ENCODE measurements around the gene RNF135. TPM values are rescaled to one million over a fixed set of nuclear protein-coding genes. Genes with fewer than 3 reads are reported as not detected.

Gene RNF135
- total and polyA plus RNA-seq, 10 of the 15 experiments (the other 5 are each of a cell fraction or from before 2014, with no cell fraction given): 12.7 to 28.0 (median 18.7) TPM

GRCh38 chr17:30947796-30948195 lies 23.0 kb upstream of the RNF135 start (continued):
- no peak for TF ChIP-seq CTCF (IDR thresholded peaks at IDR 0.05 in 2 of 3, conservative IDR thresholded peaks at IDR 0.05 in 1 of 3; ENCODE audit: control insufficient read depth in 2 of 3, extremely low read depth in 1 of 3, insufficient read depth in 1 of 3, low read depth in 3 of 3, low read length in 3 of 3)
- TF ChIP-seq E2F4 (IDR thresholded peaks at IDR 0.05; ENCODE audit: low read depth, low read length): no peak

GRCh38 chr17:30950189-30950588 lies 20.6 kb upstream of the RNF135 start:
- in situ Hi-C loops (cut with MboI): no loop called here
- TF ChIP-seq ETV6 (conservative IDR thresholded peaks at IDR 0.05 in 1 of 2, IDR thresholded peaks at IDR 0.05 in 1 of 2; ENCODE audit: borderline replicate concordance in 1 of 2, low read depth in 1 of 2) (no peak), STAT1 (conservative IDR thresholded peaks at IDR 0.05) (no peak), MAX (IDR thresholded peaks at IDR 0.05; ENCODE audit: low read depth, low read length) (no peak), ELK1 (IDR thresholded peaks at IDR 0.05; ENCODE audit: low read depth, low read length) (no peak), NRF1 (conservative IDR thresholded peaks at IDR 0.05; ENCODE audit: low read depth, low read length) (no peak), RAD51 (IDR thresholded peaks at IDR 0.05) (no peak), GABPA (IDR thresholded peaks at IDR 0.05; ENCODE audit: low read depth) (no peak), RELB (IDR thresholded peaks at IDR 0.05; ENCODE audit: low read depth) (no peak), PKNOX1 (IDR thresholded peaks at IDR 0.05) (no peak), USF2 (IDR thresholded peaks at IDR 0.05; ENCODE audit: borderline replicate concordance, low read depth, low read length) (no peak), PML (IDR thresholded peaks at IDR 0.05; ENCODE audit: low read length) (no peak)

More at GRCh38 chr17:30950189-30950588, 20.6 kb upstream of the RNF135 start:
- no peak overlapping the region for H3K9ac ChIP-seq (ENCODE audit: control insufficient read depth, insufficient read depth, low read length)
- no peaks in the 10 kb centered on the region for H3K36me3 ChIP-seq (ENCODE audit: control insufficient read depth in 2 of 2, insufficient read depth in 2 of 2, low read length in 1 of 2)
- ChIA-PET POLR2A (no interaction called here), RAD21 (ENCODE audit: unreplicated experiment) (no interaction called here), SMC1A (ENCODE audit: uncharacterized antibody, unreplicated experiment) (interaction anchor here (1.2 kb wide), 1 partner anchor 11 kb away, joined by 5 read pairs; no protein-coding TSS in a partner anchor), CTCF (interaction anchor here (0.6 kb wide), 1 partner anchor 150 kb away, joined by 3 read pairs; no protein-coding TSS in a partner anchor)
- no peaks in the 10 kb centered on the region for H3K9me3 ChIP-seq (replicated peaks; ENCODE audit: control insufficient read depth, insufficient read depth, low read length)
- 77% methylated on average over 5 of the region's 5 CpGs for WGBS (ENCODE audit: insufficient coverage, insufficient replicate concordance, low lambda C conversion rate, missing lambda C conversion rate)
- H3K4me3 ChIP-seq: no peak overlapping the region
- H2AFZ ChIP-seq (ENCODE audit: control insufficient read depth, low read depth, low read length): no peak overlapping the region
- DNase-seq (ENCODE audit: low read depth, low spot score) (no peak), ATAC-seq (no peak), FAIRE-seq (no peak)
- intact Hi-C loops (cut with micrococcal nuclease; ENCODE audit: unreplicated experiment): no loop called here
- H3K27me3 ChIP-seq (replicated peaks in 1 of 2; ENCODE audit: control insufficient read depth in 2 of 2, insufficient read depth in 2 of 2, low read length in 1 of 2): no peaks in the 10 kb centered on the region
- no peak overlapping the region for H3K27ac ChIP-seq (ENCODE audit: control insufficient read depth, insufficient read depth)
- BruUV-seq (replicated peaks): no TSS peak
- H4K20me1 ChIP-seq (ENCODE audit: control insufficient read depth, insufficient read depth): no peaks in the 10 kb centered on the region
- no peak overlapping the region for H3K4me2 ChIP-seq (ENCODE audit: control insufficient read depth, insufficient read depth)
- H3K4me1 ChIP-seq (ENCODE audit: control insufficient read depth, insufficient read depth, low read length): peaks cover 12% of the 10 kb centered on the region
- no peaks in the 10 kb centered on the region for H3K79me2 ChIP-seq (ENCODE audit: control insufficient read depth, insufficient read depth, low read length)

Measured in GM12878 (cell line).